Limb (tissue), 2 donors: ENCODE results near the gene ESR2.
A peak's percentile ranks its signal among the peaks of the same experiment; 100 is the strongest.
"Not testable (repeated sequence)": the region's sequence is repeated elsewhere in the genome, so short reads cannot be mapped to it uniquely, and the experiment has no call there.

Source experiments
- DNase-seq, 2 donors: peaks; one replicate each; pipeline ENCODE4 v3.0.0-alpha.2; 2016; ENCODE audit errors: extremely low spot score in 2 of 2

The ESR2 gene

GRCh38 chr14:64198486-64198885 lies 95.7 kb downstream of the ESR2 start:
- DNase-seq: no peak

GRCh38 chr14:64197996-64198395 lies 96.2 kb downstream of the ESR2 start:
- no peak for DNase-seq

GRCh38 chr14:64196814-64197411 lies 97.3 kb downstream of the ESR2 start:
- peak; percentile 50 to 83 for DNase-seq

- DNase-seq: no peak
These were observed 98.1 kb downstream of the ESR2 start for GRCh38 chr14:64196056-64196455.

GRCh38 chr14:64195199-64195598 lies 99.0 kb downstream of the ESR2 start:
- DNase-seq: no peak

- no peak for DNase-seq
These were observed 99.8 kb downstream of the ESR2 start for GRCh38 chr14:64194404-64194803.

GRCh38 chr14:64193821-64194220 lies 100.3 kb downstream of the ESR2 start:
- no peak for DNase-seq

- DNase-seq: no peak
These were observed 102.4 kb downstream of the ESR2 start for GRCh38 chr14:64191756-64192155.

- no peak for DNase-seq
These were observed 103.1 kb downstream of the ESR2 start for GRCh38 chr14:64190974-64191502.

GRCh38 chr14:64187331-64187730 lies 106.8 kb downstream of the ESR2 start:
- no peak for DNase-seq

GRCh38 chr14:64186231-64187129 lies 107.7 kb downstream of the ESR2 start:
- no peak for DNase-seq

GRCh38 chr14:64185184-64185583 lies 109.0 kb downstream of the ESR2 start:
- no peak for DNase-seq

- DNase-seq: no peak
These were observed 110.0 kb downstream of the ESR2 start for GRCh38 chr14:64184103-64184729.

- DNase-seq: not testable (repeated sequence)
These were observed 111.3 kb downstream of the ESR2 start for GRCh38 chr14:64182908-64183307.

GRCh38 chr14:64178814-64179213 lies 115.4 kb downstream of the ESR2 start:
- no peak for DNase-seq

- DNase-seq: no peak
These were observed 117.8 kb downstream of the ESR2 start for GRCh38 chr14:64176330-64176729.

- DNase-seq: no peak
These were observed 119.0 kb downstream of the ESR2 start for GRCh38 chr14:64174922-64175782.

- DNase-seq: no peak
These were observed 124.0 kb downstream of the ESR2 start for GRCh38 chr14:64170181-64170580.

- DNase-seq: no peak
These were observed 134.6 kb downstream of the ESR2 start for GRCh38 chr14:64159588-64159987.

GRCh38 chr14:64158608-64159007 lies 135.6 kb downstream of the ESR2 start:
- DNase-seq: no peak

- no peak for DNase-seq
These were observed 144.2 kb downstream of the ESR2 start for GRCh38 chr14:64149921-64150320.
